Measurements from ENCODE around the gene C17orf100.
"Not testable (repeated sequence)": the region's sequence is repeated elsewhere in the genome, so short reads cannot be mapped to it uniquely, and the experiment has no call there.

Gene C17orf100

GRCh38 chr17:6641247-6641863 is 10.2 kb upstream of the C17orf100 start:
- no peak for DNase-seq

GRCh38 chr17:6642592-6642991 is 9.0 kb upstream of the C17orf100 start:
- no peak for DNase-seq

GRCh38 chr17:6643451-6644125 is 8.0 kb upstream of the C17orf100 start:
- DNase-seq, result no peak

GRCh38 chr17:6648181-6648580 is 3.4 kb upstream of the C17orf100 start:
- no peak for DNase-seq

GRCh38 chr17:6651919-6652452 is 424 bp downstream of the C17orf100 start:
- DNase-seq, result peak; percentile 24

GRCh38 chr17:6654841-6655731 is 3.5 kb downstream of the C17orf100 start:
- no peak for DNase-seq

GRCh38 chr17:6655732-6656361 is 4.3 kb downstream of the C17orf100 start:
- not testable (repeated sequence) for DNase-seq

- peak; percentile 55 for DNase-seq
These were observed 5.5 kb downstream of the C17orf100 start for GRCh38 chr17:6656797-6657632.

GRCh38 chr17:6657633-6658287 is 6.2 kb downstream of the C17orf100 start:
- no peak for DNase-seq

- not testable (repeated sequence) for DNase-seq
These were observed 6.8 kb downstream of the C17orf100 start for GRCh38 chr17:6658411-6658810.

GRCh38 chr17:6660101-6660500 is 8.5 kb downstream of the C17orf100 start:
- DNase-seq, result no peak

- DNase-seq, result no peak
These were observed 9.4 kb downstream of the C17orf100 start for GRCh38 chr17:6660805-6661463.

- no peak for DNase-seq
These were observed 9.9 kb downstream of the C17orf100 start for GRCh38 chr17:6661464-6661848.

- not testable (repeated sequence) for DNase-seq
These were observed 11.6 kb downstream of the C17orf100 start for GRCh38 chr17:6663200-6663599.

GRCh38 chr17:6666077-6666521 is 14.5 kb downstream of the C17orf100 start:
- peak; percentile 31 for DNase-seq

GRCh38 chr17:6666557-6666956 is 15.0 kb downstream of the C17orf100 start:
- no peak for DNase-seq

- DNase-seq, result no peak
These were observed 16.0 kb downstream of the C17orf100 start for GRCh38 chr17:6667516-6667915.

GRCh38 chr17:6668219-6668618 is 16.7 kb downstream of the C17orf100 start:
- DNase-seq, result no peak

GRCh38 chr17:6668727-6669425 is 17.3 kb downstream of the C17orf100 start:
- DNase-seq, result no peak
